RWPE2 (cell line): ENCODE data around the gene NTNG1.

Experiments
- ATAC-seq: fragments of 200-7000 bp; cut with Tn5 transposase; 3 replicates; pipeline ENCODE4 v1.9.1; 2021; ENCODE audit warnings: low read depth
- DNase-seq: peaks from one replicate; pipeline ENCODE4 v3.0.0-alpha.2; 2020; ENCODE audit warnings: low spot score
- H3K27ac ChIP-seq: fragments of 450-650 bp; 2 replicates; pipeline ENCODE4 v1.5.1; 2017; ENCODE audit warnings: mild to moderate bottlenecking; ENCODE audit not compliant: poor library complexity, severe bottlenecking
- H3K27me3 ChIP-seq: fragments of 250-450 bp; sonication (Bioruptor Pico); 2 replicates; pipeline ENCODE4 v1.5.1; 2021; ENCODE audit warnings: mild to moderate bottlenecking, moderate library complexity; ENCODE audit not compliant: insufficient read depth, poor library complexity, severe bottlenecking
- H3K36me3 ChIP-seq: fragments of 250-450 bp; sonication (Bioruptor Pico); 2 replicates; pipeline ENCODE4 v1.5.1; 2020; ENCODE audit warnings: low read depth, mild to moderate bottlenecking, moderate library complexity
- H3K4me1 ChIP-seq: fragments of 250-450 bp; sonication (Bioruptor Pico); 2 replicates; pipeline ENCODE4 v1.5.1; 2021; ENCODE audit warnings: mild to moderate bottlenecking, moderate library complexity; ENCODE audit not compliant: insufficient read depth, poor library complexity, severe bottlenecking
- H3K4me3 ChIP-seq: fragments of 250-450 bp; sonication (Bioruptor Pico); 2 replicates; pipeline ENCODE4 v1.5.1; 2021; ENCODE audit warnings: mild to moderate bottlenecking, moderate library complexity; ENCODE audit not compliant: severe bottlenecking
- H3K9me3 ChIP-seq: fragments of 250-450 bp; sonication (Bioruptor Pico); 2 replicates; pipeline ENCODE4 v1.5.1; 2021; ENCODE audit warnings: mild to moderate bottlenecking, moderate library complexity; ENCODE audit not compliant: severe bottlenecking
- CTCF ChIP-seq: fragments of 450-650 bp; IDR thresholded peaks from one replicate; pipeline ENCODE4 v1.5.1; 2017; ENCODE audit warnings: mild to moderate bottlenecking, moderate library complexity; ENCODE audit not compliant: poor library complexity, severe bottlenecking

Gene NTNG1

DNA sequence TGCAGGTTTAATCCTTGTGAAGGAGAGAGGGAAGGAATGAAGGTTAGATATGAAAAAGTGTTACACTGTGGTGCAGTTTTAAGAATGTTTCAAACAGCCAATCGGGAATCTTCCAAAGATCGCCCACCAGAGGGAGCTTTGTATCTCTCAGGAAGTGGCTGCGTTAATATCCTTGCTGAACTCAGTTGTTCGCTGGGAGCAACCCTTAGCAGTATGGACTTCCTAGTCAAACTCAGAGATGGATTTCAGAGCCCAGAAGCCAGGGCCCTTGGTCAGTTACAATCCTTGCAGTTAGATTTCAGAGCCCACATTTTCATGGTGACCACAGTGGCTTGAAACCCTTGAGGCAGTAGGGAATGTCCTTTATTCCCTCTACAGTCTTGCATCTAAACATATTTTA is 136.2 kb downstream of the NTNG1 start:
- Histone ChIP-seq H3K4me1 (no peaks in the 10 kb centered on the region), H3K9me3 (no peaks in the 10 kb centered on the region), H3K36me3 (no peaks in the 10 kb centered on the region), H3K27me3 (no peaks in the 10 kb centered on the region), H3K27ac (no peak overlapping the region), H3K4me3 (no peak overlapping the region)
- DNase-seq (no peak), ATAC-seq (no peak)
- TF ChIP-seq CTCF = peak; percentile 54

- Histone ChIP-seq H3K9me3 (no peaks in the 10 kb centered on the region), H3K4me1 (no peaks in the 10 kb centered on the region), H3K36me3 (no peaks in the 10 kb centered on the region), H3K27me3 (no peaks in the 10 kb centered on the region), H3K4me3 (no peak overlapping the region), H3K27ac (no peak overlapping the region)
- no peak for ATAC-seq
- DNase-seq = no peak
- TF ChIP-seq CTCF = no peak
Observed at GRCh38 chr1:107286125-107286524, 145.3 kb downstream of the NTNG1 start.

DNA sequence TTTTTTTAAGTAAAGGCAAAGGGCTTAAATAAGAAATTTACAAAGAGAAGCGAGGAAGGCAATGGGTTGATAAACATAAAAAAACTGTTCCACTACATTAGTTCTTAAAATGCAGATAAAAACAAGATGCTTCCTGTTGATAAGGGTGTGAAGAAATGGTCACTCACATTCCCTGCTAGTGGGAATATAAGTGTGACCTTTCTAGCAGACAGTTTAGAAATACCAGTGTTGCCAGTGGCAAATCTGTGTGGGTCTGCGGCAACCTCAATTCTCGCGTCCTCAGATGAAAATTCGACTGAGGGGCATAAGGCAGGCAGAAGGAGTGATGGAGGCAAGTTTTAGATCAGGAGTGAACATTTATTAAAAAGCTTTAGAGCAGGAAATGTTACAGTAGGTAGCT is 151.1 kb downstream of the NTNG1 start:
- H3K27ac ChIP-seq = no peak overlapping the region

DNA sequence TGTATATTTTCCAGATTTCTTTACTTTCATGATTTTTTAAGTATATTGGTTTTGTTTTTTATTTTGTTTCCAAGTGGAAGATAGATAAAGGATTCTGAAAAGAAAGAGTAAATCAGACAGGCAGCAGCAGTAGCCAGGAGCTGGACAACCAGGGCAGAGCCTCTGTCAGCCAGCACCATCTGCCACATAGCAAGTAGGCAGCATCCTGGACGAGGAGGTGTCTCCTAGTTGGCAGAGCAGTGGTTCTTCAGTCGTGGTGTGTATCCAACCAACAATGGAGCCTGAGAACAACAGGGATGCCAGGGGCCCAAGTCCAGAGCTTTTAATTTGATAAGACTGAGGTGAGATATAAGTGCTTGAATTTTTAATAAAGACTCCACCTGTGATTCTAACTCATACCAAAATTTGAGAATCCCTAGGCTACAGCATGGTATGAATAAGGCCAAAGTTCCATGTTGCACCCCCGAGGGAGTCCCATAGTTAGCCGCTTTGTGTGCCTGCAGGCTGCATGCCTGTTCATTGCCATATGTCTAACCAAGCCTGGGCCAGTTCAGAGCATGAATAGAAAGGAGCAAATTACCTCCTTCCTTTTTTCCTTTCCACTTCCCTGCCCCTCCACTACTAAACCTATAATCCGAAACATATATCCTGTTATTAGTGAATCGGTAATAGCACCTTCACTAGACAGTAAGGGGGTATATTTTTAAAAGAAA is 153.2 kb downstream of the NTNG1 start:
- DNase-seq (no peak), ATAC-seq (no peak)
- Histone ChIP-seq H3K4me3 (no peak overlapping the region), H3K36me3 (no peaks in the 10 kb centered on the region), H3K27ac (no peak overlapping the region), H3K9me3 (no peaks in the 10 kb centered on the region), H3K27me3 (no peaks in the 10 kb centered on the region), H3K4me1 (no peaks in the 10 kb centered on the region)
- no peak for TF ChIP-seq CTCF

More for the DNA sequence above, 151.1 kb downstream of the NTNG1 start:
- H3K9me3 ChIP-seq = no peaks in the 10 kb centered on the region
- H3K36me3 ChIP-seq = no peaks in the 10 kb centered on the region
- no peak for DNase-seq
- no peak for TF ChIP-seq CTCF
- H3K4me1 ChIP-seq = no peaks in the 10 kb centered on the region
- H3K4me3 ChIP-seq = no peak overlapping the region
- no peak for ATAC-seq
- no peaks in the 10 kb centered on the region for H3K27me3 ChIP-seq

DNA sequence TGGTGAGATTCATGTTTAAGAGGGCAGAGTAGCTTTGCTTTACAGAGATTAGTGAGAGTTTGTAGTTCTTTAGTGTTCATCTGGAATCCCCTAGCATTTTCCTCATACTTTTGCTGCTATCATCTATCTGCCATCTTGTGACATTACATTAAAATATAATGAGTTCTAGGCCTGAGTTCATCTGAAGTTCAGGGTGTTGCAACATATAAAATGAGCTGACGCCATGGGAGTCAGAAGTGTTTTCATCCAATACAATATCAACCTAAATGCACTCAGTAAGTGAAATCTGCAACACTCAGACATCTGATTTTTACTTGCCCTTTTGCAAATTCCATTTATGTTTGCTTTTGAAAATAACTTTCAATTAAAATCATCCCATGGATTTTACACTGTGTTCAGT is 153.8 kb downstream of the NTNG1 start:
- H3K36me3 ChIP-seq = no peaks in the 10 kb centered on the region
- TF ChIP-seq CTCF = no peak
- no peaks in the 10 kb centered on the region for H3K27me3 ChIP-seq
- no peaks in the 10 kb centered on the region for H3K4me1 ChIP-seq
- no peak overlapping the region for H3K4me3 ChIP-seq
- H3K9me3 ChIP-seq = no peaks in the 10 kb centered on the region
- DNase-seq (no peak), ATAC-seq (no peak)
- H3K27ac ChIP-seq = no peak overlapping the region
